Neuronal stem cell (in vitro differentiated cells): Measurements from ENCODE around the gene FMNL3.
A peak's percentile ranks its signal among the peaks of the same experiment; 100 is the strongest.
"Not testable (repeated sequence)": the region's sequence is repeated elsewhere in the genome, so short reads cannot be mapped to it uniquely, and the experiment has no call there.

Experiments used
- DNase-seq: peaks from one replicate; pipeline ENCODE4 v3.0.0-alpha.2; 2013; ENCODE audit warnings: low spot score
- H2AFZ ChIP-seq: one replicate; pipeline ENCODE4 v1.6.1; 2013; ENCODE audit warnings: mild to moderate bottlenecking, low read length, inconsistent platforms
- H2AK5ac ChIP-seq: 2 replicates; pipeline ENCODE4 v1.6.1; 2013; ENCODE audit warnings: low read depth, mild to moderate bottlenecking, inconsistent platforms, low read length, moderate library complexity, mixed read lengths
- H2BK120ac ChIP-seq: 2 replicates; pipeline ENCODE4 v1.6.1; 2013; ENCODE audit warnings: low read depth, mild to moderate bottlenecking, inconsistent platforms, low read length, moderate library complexity, mixed read lengths
- H2BK12ac ChIP-seq: one replicate; pipeline ENCODE4 v1.6.1; 2013; ENCODE audit warnings: low read length, inconsistent platforms
- H2BK15ac ChIP-seq: 2 replicates; pipeline ENCODE4 v1.6.1; 2013; ENCODE audit warnings: mild to moderate bottlenecking, low read length, inconsistent platforms, mixed read lengths
- H2BK5ac ChIP-seq: one replicate; pipeline ENCODE4 v1.6.1; 2013; ENCODE audit warnings: inconsistent platforms, mild to moderate bottlenecking, low read length, moderate library complexity
- H3K14ac ChIP-seq: one replicate; pipeline ENCODE4 v1.6.1; 2013; ENCODE audit warnings: low read length, inconsistent platforms
- H3K18ac ChIP-seq: 2 replicates; pipeline ENCODE4 v1.6.1; 2013; ENCODE audit warnings: low read length, inconsistent platforms
- H3K23ac ChIP-seq: 2 replicates; pipeline ENCODE4 v1.6.1; 2013; ENCODE audit warnings: low read depth, mild to moderate bottlenecking, mixed read lengths, low read length, inconsistent platforms; ENCODE audit not compliant: poor library complexity
- H3K27ac ChIP-seq: replicated peaks from 3 replicates; pipeline ENCODE4 v1.5.1; 2013; ENCODE audit warnings: low read length, inconsistent platforms
- H3K27me3 ChIP-seq, 3 experiments: 2 replicates each; pipeline ENCODE4 v1.6.1; 2013; ENCODE audit warnings: low read length in 3 of 3, mild to moderate bottlenecking in 2 of 3, inconsistent platforms in 1 of 3, low read depth in 1 of 3, mixed read lengths in 1 of 3, moderate library complexity in 1 of 3; ENCODE audit not compliant: control insufficient read depth in 3 of 3, insufficient read depth in 3 of 3
- H3K36me3 ChIP-seq, 2 donors: replicated peaks in 1 of 2; 2 replicates each; pipeline ENCODE4 v1.6.1; 2013; ENCODE audit warnings: low read length in 2 of 2; ENCODE audit not compliant: control insufficient read depth in 2 of 2, insufficient read depth in 2 of 2
- H3K4ac ChIP-seq: 2 replicates; pipeline ENCODE4 v1.6.1; 2013; ENCODE audit warnings: inconsistent platforms, mild to moderate bottlenecking, low read length, moderate library complexity
- H3K4me1 ChIP-seq, 2 donors: 1 replicate in 1 of 2; 2 replicates in 1 of 2; pipeline ENCODE4 v1.6.1; 2013; ENCODE audit warnings: low read length in 2 of 2, low read depth in 1 of 2; ENCODE audit not compliant: control insufficient read depth in 2 of 2, insufficient read depth in 1 of 2
- H3K4me2 ChIP-seq: one replicate; pipeline ENCODE4 v1.6.1; 2013; ENCODE audit warnings: mild to moderate bottlenecking, low read length, inconsistent platforms; ENCODE audit not compliant: insufficient read depth, poor library complexity, severe bottlenecking
- H3K4me3 ChIP-seq, 2 donors: 2 replicates each; pipeline ENCODE4 v1.5.1; 2013; ENCODE audit warnings: low read length in 2 of 2, mild to moderate bottlenecking in 2 of 2, inconsistent platforms in 1 of 2, moderate library complexity in 1 of 2
- H3K79me1 ChIP-seq: one replicate; pipeline ENCODE4 v1.6.1; 2013; ENCODE audit warnings: low read depth, mild to moderate bottlenecking, inconsistent platforms, low read length, moderate library complexity
- H3K9ac ChIP-seq: one replicate; pipeline ENCODE4 v1.6.1; 2013; ENCODE audit warnings: mild to moderate bottlenecking, low read depth, low read length, inconsistent platforms; ENCODE audit not compliant: poor library complexity
- H3K9me3 ChIP-seq, 2 donors: replicated peaks in 1 of 2; 2 replicates each; pipeline versions ENCODE3 to v1.6.1; 2013; ENCODE audit warnings: low read length in 2 of 2, mild to moderate bottlenecking in 2 of 2, inconsistent platforms in 1 of 2, low read depth in 1 of 2, mixed read lengths in 1 of 2, moderate library complexity in 1 of 2; ENCODE audit not compliant: control insufficient read depth in 2 of 2, insufficient read depth in 1 of 2
- H4K8ac ChIP-seq: one replicate; pipeline ENCODE4 v1.6.1; 2013; ENCODE audit warnings: low read depth, mild to moderate bottlenecking, inconsistent platforms, low read length, moderate library complexity
- H4K91ac ChIP-seq: one replicate; pipeline ENCODE4 v1.6.1; 2013; ENCODE audit warnings: low read length, low read depth, mild to moderate bottlenecking, inconsistent platforms; ENCODE audit not compliant: poor library complexity
- WGBS, 2 donors: extraction: QIAGEN DNeasy Blood & Tissue Kit; methylation state at CpG; one replicate each; pipeline ENCODE4 v1.1.7; 2013; ENCODE audit warnings: missing lambda C conversion rate in 2 of 2, mixed read lengths in 1 of 2; ENCODE audit not compliant: insufficient read length in 2 of 2, insufficient replicate concordance in 1 of 2; ENCODE audit errors: extremely low coverage in 2 of 2; 5-methylcytosine and 5-hydroxymethylcytosine counted together

Gene FMNL3

GRCh38 chr12:49609875-49610154 is 97.4 kb downstream of the FMNL3 start:
- no peak for DNase-seq
- Histone ChIP-seq H2BK5ac (no peak overlapping the region), H3K79me1 (no peaks in the 10 kb centered on the region), H3K36me3 (no peaks in the 10 kb centered on the region), H3K23ac (no peak overlapping the region), H4K91ac (no peak overlapping the region), H3K18ac (no peak overlapping the region), H3K4me3 (no peak overlapping the region), H3K4me1 (peaks cover 0 to 2% of the 10 kb centered on the region in 2 donors), H3K9ac (no peak overlapping the region), H3K4me2 (no peak overlapping the region), H2BK15ac (no peak overlapping the region), H2AK5ac (no peak overlapping the region), H3K4ac (no peak overlapping the region), H4K8ac (no peak overlapping the region), H3K27me3 (no peaks in the 10 kb centered on the region), H3K14ac (no peak overlapping the region), H2AFZ (no peak overlapping the region), H3K9me3 (peaks cover 0 to 13% of the 10 kb centered on the region in 2 donors), H2BK12ac (no peak overlapping the region), H3K27ac (no peak overlapping the region), H2BK120ac (no peak overlapping the region)
- no CpG with 5 or more reads among the region's 1 CpG for WGBS, 2 donors

DNA sequence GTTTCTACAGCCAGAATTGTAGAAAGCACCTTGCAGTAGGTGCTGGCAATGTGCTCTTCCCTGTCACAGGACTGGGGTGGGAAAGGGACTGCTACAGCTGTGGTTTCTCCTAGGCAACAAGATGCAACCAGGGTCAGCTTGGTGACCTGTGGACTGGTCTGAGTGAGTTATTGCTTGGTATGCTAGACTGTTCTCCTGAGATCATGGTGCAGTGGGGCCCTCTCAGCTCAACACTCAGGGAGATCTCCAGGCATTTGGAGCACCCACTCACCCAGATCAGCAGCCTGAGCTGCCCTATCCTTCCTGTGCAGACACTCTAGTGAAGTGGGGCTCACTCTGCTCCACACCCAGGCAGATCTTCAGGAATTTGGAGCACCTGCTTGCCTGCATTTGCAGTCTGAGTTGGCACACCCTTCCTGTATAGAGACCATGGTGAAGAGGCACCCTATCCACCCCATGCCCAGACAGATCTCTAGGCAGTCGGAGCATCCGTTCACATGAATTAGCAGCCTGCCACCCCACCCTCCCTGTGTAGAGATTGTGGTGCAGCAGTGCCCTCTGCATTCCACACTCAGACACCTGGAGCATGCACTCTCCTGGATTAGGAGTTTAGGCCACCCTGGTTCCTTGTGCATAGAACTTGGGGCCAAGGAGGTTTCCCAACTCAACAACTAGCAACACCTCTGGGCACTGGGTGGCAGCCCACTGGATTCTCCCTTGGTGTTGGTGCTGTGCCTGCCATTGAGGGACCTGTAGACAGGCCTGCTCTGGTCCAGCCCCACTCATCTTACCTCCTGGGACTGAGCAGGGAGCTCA is 97.9 kb downstream of the FMNL3 start:
- Histone ChIP-seq H4K8ac (no peak overlapping the region), H2BK12ac (no peak overlapping the region), H4K91ac (no peak overlapping the region), H2BK120ac (no peak overlapping the region), H3K18ac (no peak overlapping the region), H3K9ac (no peak overlapping the region), H2AFZ (no peak overlapping the region), H2BK5ac (peak overlapping the region; percentile 69), H3K4me3 (no peak overlapping the region), H3K36me3 (no peaks in the 10 kb centered on the region), H2BK15ac (no peak overlapping the region), H3K27ac (no peak overlapping the region), H3K79me1 (no peaks in the 10 kb centered on the region), H3K23ac (no peak overlapping the region), H2AK5ac (peak overlapping the region; percentile 24), H3K4me2 (no peak overlapping the region), H3K27me3 (no peaks in the 10 kb centered on the region), H3K4me1 (peaks cover 0 to 2% of the 10 kb centered on the region in 2 donors), H3K9me3 (peaks cover 0 to 13% of the 10 kb centered on the region in 2 donors), H3K4ac (no peak overlapping the region), H3K14ac (no peak overlapping the region)
- no CpG with 5 or more reads among the region's 2 CpGs for WGBS, 2 donors
- no peak for DNase-seq

GRCh38 chr12:49605539-49605938 is 101.7 kb downstream of the FMNL3 start, which contains the start of gene FAM186B:
FAM186B (minus strand) TSS chr12:49605639; CDS start chr12:49605477, 162 bp downstream.
- H3K18ac ChIP-seq, H2BK15ac ChIP-seq, H3K4ac ChIP-seq, H3K23ac ChIP-seq, H2BK5ac ChIP-seq, H3K4me1 ChIP-seq, H3K9ac ChIP-seq, H4K91ac ChIP-seq, H2BK120ac ChIP-seq, H3K4me3 ChIP-seq, H3K4me2 ChIP-seq, H3K14ac ChIP-seq, H3K27ac ChIP-seq, H2BK12ac ChIP-seq, H2AFZ ChIP-seq, H3K36me3 ChIP-seq, H3K79me1 ChIP-seq, DNase-seq, H4K8ac ChIP-seq, H3K27me3 ChIP-seq, H2AK5ac ChIP-seq, H3K9me3 ChIP-seq: not testable (repeated sequence)
- no CpG with 5 or more reads among the region's 4 CpGs for WGBS, 2 donors

GRCh38 chr12:49604856-49605255 is 102.3 kb downstream of the FMNL3 start:
- Histone ChIP-seq H3K4ac (no peak overlapping the region), H3K36me3 (peaks cover 1 to 3% of the 10 kb centered on the region in 2 donors), H3K23ac (no peak overlapping the region), H3K27me3 (no peaks in the 10 kb centered on the region), H2BK15ac (no peak overlapping the region), H3K9me3 (peaks cover 0 to 7% of the 10 kb centered on the region in 2 donors), H2AK5ac (no peak overlapping the region), H2BK12ac (no peak overlapping the region), H3K18ac (no peak overlapping the region), H4K8ac (no peak overlapping the region), H3K14ac (no peak overlapping the region), H3K4me1 (peaks cover 0 to 2% of the 10 kb centered on the region in 2 donors), H2BK120ac (no peak overlapping the region), H3K4me2 (no peak overlapping the region), H3K4me3 (no peak overlapping the region), H2AFZ (no peak overlapping the region), H3K9ac (no peak overlapping the region), H4K91ac (no peak overlapping the region), H3K79me1 (no peaks in the 10 kb centered on the region), H2BK5ac (no peak overlapping the region), H3K27ac (no peak overlapping the region)
- DNase-seq: no peak
- no CpG with 5 or more reads among the region's 5 CpGs for WGBS, 2 donors
